Mucosa of descending colon (tissue), 3 donors: ENCODE data around the gene USP10. TPM values are rescaled to one million over a fixed set of nuclear protein-coding genes. Genes with fewer than 3 reads are reported as not detected.
A peak's percentile ranks its signal among the peaks of the same experiment; 100 is the strongest.

Experiments used
- ATAC-seq: fragments of 200-7000 bp; cut with Tn5 transposase; one replicate; pipeline ENCODE4 v1.9.1; 2020; ENCODE audit warnings: mild to moderate bottlenecking, moderate library complexity
- DNase-seq, 3 donors: peaks; one replicate each; pipeline ENCODE4 v3.0.0-alpha.2; 2020
- H3K36me3 ChIP-seq: fragments of 200-600 bp; one replicate; pipeline ENCODE4 v1.8.0; 2021; ENCODE audit warnings: low read depth, mild to moderate bottlenecking
- H3K4me1 ChIP-seq: fragments of 200-600 bp; one replicate; pipeline ENCODE4 v1.8.0; 2021; ENCODE audit warnings: low read depth, mild to moderate bottlenecking
- H3K4me3 ChIP-seq: fragments of 200-600 bp; one replicate; pipeline ENCODE4 v1.8.0; 2021; ENCODE audit warnings: mild to moderate bottlenecking
- H3K9me3 ChIP-seq: fragments of 200-600 bp; one replicate; pipeline ENCODE4 v1.8.0; 2021; ENCODE audit warnings: mild to moderate bottlenecking
- CTCF ChIP-seq: fragments of 200-600 bp; IDR thresholded peaks from one replicate; pipeline ENCODE4 v1.8.0; 2022; ENCODE audit warnings: antibody characterized with exemption, mild to moderate bottlenecking
- intact Hi-C, 2 donors: fragments of 100-400 bp; cut with DNase I in 1 of 2; cut with micrococcal nuclease in 1 of 2; formaldehyde crosslinking; loops; one replicate each; pipeline versions ENCODE4 v1.11.0 to v1.11.1; 2022; cut with DNase I, micrococcal nuclease
- total RNA-seq, 3 donors: library from RNA; stranded (reverse); fragmentation: NEBNext Ultra II Directional in 2 of 3; extraction: Animal tissue kit (Norgen Biotek cat#: 25700) in 2 of 3; gene quantifications; one replicate each; pipeline versions ENCODE4 v1.2.1 to v1.2.4, GENCODE V29; 2021 to 2023
- donor health status: DM: no; HTN: no; CAD: no; lungs with moderate emphysema.
- donor health status: DM: no; HTN: no; CAD: no.
- donor health status: DM: no; HTN: yes; CAD: no.

The USP10 gene
- total RNA-seq, 3 donors from 2014 or later, result 65.1 to 76.9 (median 72.4) TPM

DNA sequence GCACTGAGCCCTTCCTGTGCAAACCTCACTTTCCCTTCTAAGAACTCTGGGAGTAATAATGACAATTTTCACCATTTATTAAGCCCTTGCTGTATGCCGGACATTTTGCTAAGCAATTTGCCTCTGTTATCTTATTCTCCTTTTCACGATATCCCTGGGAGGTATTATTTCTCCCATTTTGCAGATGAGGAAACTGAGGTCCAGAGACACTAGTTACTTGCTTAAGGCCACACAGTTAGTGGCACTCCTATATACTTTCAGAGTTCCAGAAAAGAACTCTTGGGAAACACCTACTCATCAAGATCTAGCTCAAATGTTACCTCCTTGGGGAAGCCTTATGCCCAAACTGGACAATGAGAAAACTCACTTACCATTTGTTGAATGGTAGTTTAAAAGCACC lies 4.8 kb upstream of the USP10 start:
- DNase-seq, result no peak
- TF ChIP-seq CTCF, result no peak
- Histone ChIP-seq H3K4me3 (no peak overlapping the region), H3K9me3 (no peaks in the 10 kb centered on the region), H3K36me3 (no peaks in the 10 kb centered on the region), H3K4me1 (peaks cover 5% of the 10 kb centered on the region)
- intact Hi-C loops, result no loop called here
- ATAC-seq, result no peak

DNA sequence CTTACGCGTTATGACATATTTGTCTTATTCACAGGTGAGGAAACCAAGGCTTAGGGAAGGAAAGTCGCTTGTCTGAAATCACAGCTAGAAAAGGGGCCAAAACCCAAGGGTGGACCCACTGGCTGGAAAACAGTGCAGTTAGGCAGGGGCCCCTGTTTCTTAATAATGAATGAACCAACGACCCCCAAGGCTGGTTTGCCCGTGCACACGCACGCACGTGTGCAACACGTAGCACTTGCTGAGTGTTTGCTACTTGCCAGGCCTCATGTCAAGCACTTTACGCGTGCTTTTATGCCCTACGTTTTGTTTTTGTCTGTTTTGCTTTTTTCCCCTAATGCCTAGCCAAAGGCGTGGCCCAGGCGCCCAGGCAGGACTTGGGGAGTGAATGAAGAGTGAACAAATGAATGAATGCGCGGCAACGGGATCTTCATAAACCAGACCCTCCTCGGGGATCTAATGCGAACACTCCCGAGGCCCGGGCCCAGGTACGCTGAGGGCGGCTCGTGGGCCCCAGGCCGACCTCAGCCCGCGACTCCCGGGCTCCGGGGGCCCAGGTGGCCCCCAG lies 571 bp upstream of the USP10 start:
- H3K9me3 ChIP-seq, result no peaks in the 10 kb centered on the region
- intact Hi-C loops, result no loop called here
- ATAC-seq, result peak; percentile 42
- no peaks in the 10 kb centered on the region for H3K36me3 ChIP-seq
- H3K4me3 ChIP-seq, result peak overlapping the region; percentile 98
- H3K4me1 ChIP-seq, result peaks cover 17% of the 10 kb centered on the region
- peak in 1 of 3 donors; percentile 44 for DNase-seq
- TF ChIP-seq CTCF, result no peak

GRCh38 chr16:84700446-84701300 lies 873 bp downstream of the USP10 start:
- DNase-seq, result peak in 1 of 3 donors; percentile 58
- intact Hi-C loops, result no loop called here

DNA sequence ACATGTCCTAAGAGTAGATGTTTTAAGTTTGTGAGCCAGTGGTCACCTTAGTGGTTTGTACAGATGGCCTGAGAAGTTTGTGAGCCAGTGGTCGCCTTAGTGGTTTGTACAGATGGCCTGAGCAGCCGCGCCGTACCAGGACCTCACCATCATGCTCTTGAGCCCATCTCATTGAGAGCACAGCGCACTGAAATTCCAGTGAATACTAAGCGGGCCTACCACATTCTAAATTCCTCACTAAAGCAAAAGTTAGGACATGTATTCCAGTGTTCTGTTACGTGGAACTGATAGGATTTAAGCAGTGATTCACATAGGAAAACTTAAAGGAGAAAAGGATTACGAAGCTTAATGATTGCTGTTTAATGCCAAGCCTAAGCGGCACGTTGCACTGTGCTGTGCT lies 3.9 kb downstream of the USP10 start:
- Histone ChIP-seq H3K4me1 (peaks cover 34% of the 10 kb centered on the region), H3K36me3 (no peaks in the 10 kb centered on the region), H3K4me3 (no peak overlapping the region), H3K9me3 (no peaks in the 10 kb centered on the region)
- TF ChIP-seq CTCF, result no peak
- DNase-seq (no peak), ATAC-seq (no peak)
- intact Hi-C loops, result no loop called here

More at GRCh38 chr16:84700446-84701300, 873 bp downstream of the USP10 start:
- peak; percentile 53 for ATAC-seq
- H3K4me1 ChIP-seq, result peaks cover 30% of the 10 kb centered on the region
- TF ChIP-seq CTCF, result no peak
- H3K36me3 ChIP-seq, result no peaks in the 10 kb centered on the region
- H3K9me3 ChIP-seq, result no peaks in the 10 kb centered on the region
- peak overlapping the region; percentile 98 for H3K4me3 ChIP-seq

GRCh38 chr16:84704253-84704652 lies 4.5 kb downstream of the USP10 start:
- intact Hi-C loops, result no loop called here
- H3K4me1 ChIP-seq, result peaks cover 32% of the 10 kb centered on the region
- no peaks in the 10 kb centered on the region for H3K36me3 ChIP-seq
- no peak overlapping the region for H3K4me3 ChIP-seq
- DNase-seq, result peak in 1 of 3 donors; percentile 58
- no peaks in the 10 kb centered on the region for H3K9me3 ChIP-seq
- TF ChIP-seq CTCF, result no peak
- no peak for ATAC-seq
